Fibroblast of mammary gland (primary cell): ENCODE measurements around the gene ADAM15.

Source experiments
- DNase-seq: peaks from one replicate; pipeline ENCODE4 v3.0.0-alpha.2; 2010; ENCODE audit warnings: low read depth
- H3K4me3 ChIP-seq: 2 replicates; pipeline ENCODE4 v1.5.1; 2011; ENCODE audit warnings: low read depth, mild to moderate bottlenecking, low read length, moderate library complexity; ENCODE audit not compliant: control insufficient read depth
- CTCF ChIP-seq: conservative IDR thresholded peaks from 2 replicates; pipeline ENCODE4 v1.5.1; 2011; ENCODE audit warnings: low read depth, low read length, inconsistent platforms; ENCODE audit not compliant: control insufficient read depth, insufficient read depth

Gene ADAM15

GRCh38 chr1:155110381-155110780 lies 59.3 kb downstream of the ADAM15 start:
- no peak for DNase-seq
- H3K4me3 ChIP-seq = no peak overlapping the region
- TF ChIP-seq CTCF = no peak

- no peak for TF ChIP-seq CTCF
- H3K4me3 ChIP-seq = no peak overlapping the region
- no peak for DNase-seq
These were observed 59.7 kb downstream of the ADAM15 start for GRCh38 chr1:155110826-155111225.
